ENCODE measurements around the gene ADSS2. TPM values are rescaled to one million over a fixed set of nuclear protein-coding genes. Genes with fewer than 3 reads are reported as not detected.

ADSS2 gene
- total and polyA plus RNA-seq, 2 experiments from 2014 or later, result 55.1 to 101 TPM

DNA sequence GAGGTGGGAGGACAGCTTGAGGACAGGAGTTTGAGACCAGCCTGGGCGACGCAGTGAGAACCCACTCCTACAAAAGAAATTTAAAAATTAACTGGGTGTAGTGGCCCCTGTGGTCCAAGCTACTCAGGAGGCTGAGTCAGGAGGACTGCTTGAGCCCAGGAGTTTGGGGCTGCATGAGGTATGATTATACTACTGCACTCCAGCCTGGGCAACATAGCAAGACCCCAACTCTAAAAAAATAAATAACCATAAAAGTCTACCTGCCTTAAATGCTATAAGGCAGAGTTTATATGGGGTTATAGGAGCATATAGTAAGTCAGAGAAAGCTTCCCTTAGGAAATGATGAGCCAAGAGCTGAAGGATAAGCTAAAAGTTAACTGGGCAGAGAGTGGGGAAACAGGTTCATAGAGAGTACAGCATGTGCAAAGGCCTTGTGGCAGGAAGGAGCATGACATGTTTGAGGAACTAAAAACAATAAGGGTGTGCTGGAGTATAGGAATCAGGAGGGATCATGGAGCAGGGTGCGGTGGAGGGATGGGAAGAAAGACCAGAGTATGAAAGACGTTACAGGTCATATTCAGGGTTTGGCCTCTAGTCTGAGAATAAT is 68.3 kb downstream of the ADSS2 start:
- no peaks in the 10 kb centered on the region for H3F3A ChIP-seq (replicated peaks; ENCODE audit: low read depth)
- no peaks in the 10 kb centered on the region for H3K4me1 ChIP-seq (ENCODE audit: insufficient read depth)
- H3K27ac ChIP-seq (ENCODE audit: low read depth), result no peak overlapping the region
- no peak overlapping the region for H3K4me3 ChIP-seq
- Mint-ChIP-seq H3K4me3 (no peak overlapping the region), H3K27me3 (ENCODE audit: insufficient read depth, low read depth, poor library complexity) (peaks cover 6% of the 10 kb centered on the region), H3K9me3 (no peaks in the 10 kb centered on the region), H3K36me3 (ENCODE audit: low read depth) (no peaks in the 10 kb centered on the region), H3K4me1 (no peaks in the 10 kb centered on the region; the same call in 2 of the 3 replicates), H3K27ac (no peak overlapping the region)
- ATAC-seq (no peak), DNase-seq (ENCODE audit: low spot score) (no peak)
- H2AFZ ChIP-seq, result no peak overlapping the region
- H3K27me3 ChIP-seq (ENCODE audit: insufficient read depth), result no peaks in the 10 kb centered on the region
- no peaks in the 10 kb centered on the region for H3K36me3 ChIP-seq (ENCODE audit: insufficient read depth)
- TF ChIP-seq, protein P1, sequence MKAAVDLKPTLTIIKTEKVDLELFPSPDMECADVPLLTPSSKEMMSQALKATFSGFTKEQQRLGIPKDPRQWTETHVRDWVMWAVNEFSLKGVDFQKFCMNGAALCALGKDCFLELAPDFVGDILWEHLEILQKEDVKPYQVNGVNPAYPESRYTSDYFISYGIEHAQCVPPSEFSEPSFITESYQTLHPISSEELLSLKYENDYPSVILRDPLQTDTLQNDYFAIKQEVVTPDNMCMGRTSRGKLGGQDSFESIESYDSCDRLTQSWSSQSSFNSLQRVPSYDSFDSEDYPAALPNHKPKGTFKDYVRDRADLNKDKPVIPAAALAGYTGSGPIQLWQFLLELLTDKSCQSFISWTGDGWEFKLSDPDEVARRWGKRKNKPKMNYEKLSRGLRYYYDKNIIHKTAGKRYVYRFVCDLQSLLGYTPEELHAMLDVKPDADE (IDR thresholded peaks at IDR 0.05), result no peak
- TF ChIP-seq, protein P2, sequence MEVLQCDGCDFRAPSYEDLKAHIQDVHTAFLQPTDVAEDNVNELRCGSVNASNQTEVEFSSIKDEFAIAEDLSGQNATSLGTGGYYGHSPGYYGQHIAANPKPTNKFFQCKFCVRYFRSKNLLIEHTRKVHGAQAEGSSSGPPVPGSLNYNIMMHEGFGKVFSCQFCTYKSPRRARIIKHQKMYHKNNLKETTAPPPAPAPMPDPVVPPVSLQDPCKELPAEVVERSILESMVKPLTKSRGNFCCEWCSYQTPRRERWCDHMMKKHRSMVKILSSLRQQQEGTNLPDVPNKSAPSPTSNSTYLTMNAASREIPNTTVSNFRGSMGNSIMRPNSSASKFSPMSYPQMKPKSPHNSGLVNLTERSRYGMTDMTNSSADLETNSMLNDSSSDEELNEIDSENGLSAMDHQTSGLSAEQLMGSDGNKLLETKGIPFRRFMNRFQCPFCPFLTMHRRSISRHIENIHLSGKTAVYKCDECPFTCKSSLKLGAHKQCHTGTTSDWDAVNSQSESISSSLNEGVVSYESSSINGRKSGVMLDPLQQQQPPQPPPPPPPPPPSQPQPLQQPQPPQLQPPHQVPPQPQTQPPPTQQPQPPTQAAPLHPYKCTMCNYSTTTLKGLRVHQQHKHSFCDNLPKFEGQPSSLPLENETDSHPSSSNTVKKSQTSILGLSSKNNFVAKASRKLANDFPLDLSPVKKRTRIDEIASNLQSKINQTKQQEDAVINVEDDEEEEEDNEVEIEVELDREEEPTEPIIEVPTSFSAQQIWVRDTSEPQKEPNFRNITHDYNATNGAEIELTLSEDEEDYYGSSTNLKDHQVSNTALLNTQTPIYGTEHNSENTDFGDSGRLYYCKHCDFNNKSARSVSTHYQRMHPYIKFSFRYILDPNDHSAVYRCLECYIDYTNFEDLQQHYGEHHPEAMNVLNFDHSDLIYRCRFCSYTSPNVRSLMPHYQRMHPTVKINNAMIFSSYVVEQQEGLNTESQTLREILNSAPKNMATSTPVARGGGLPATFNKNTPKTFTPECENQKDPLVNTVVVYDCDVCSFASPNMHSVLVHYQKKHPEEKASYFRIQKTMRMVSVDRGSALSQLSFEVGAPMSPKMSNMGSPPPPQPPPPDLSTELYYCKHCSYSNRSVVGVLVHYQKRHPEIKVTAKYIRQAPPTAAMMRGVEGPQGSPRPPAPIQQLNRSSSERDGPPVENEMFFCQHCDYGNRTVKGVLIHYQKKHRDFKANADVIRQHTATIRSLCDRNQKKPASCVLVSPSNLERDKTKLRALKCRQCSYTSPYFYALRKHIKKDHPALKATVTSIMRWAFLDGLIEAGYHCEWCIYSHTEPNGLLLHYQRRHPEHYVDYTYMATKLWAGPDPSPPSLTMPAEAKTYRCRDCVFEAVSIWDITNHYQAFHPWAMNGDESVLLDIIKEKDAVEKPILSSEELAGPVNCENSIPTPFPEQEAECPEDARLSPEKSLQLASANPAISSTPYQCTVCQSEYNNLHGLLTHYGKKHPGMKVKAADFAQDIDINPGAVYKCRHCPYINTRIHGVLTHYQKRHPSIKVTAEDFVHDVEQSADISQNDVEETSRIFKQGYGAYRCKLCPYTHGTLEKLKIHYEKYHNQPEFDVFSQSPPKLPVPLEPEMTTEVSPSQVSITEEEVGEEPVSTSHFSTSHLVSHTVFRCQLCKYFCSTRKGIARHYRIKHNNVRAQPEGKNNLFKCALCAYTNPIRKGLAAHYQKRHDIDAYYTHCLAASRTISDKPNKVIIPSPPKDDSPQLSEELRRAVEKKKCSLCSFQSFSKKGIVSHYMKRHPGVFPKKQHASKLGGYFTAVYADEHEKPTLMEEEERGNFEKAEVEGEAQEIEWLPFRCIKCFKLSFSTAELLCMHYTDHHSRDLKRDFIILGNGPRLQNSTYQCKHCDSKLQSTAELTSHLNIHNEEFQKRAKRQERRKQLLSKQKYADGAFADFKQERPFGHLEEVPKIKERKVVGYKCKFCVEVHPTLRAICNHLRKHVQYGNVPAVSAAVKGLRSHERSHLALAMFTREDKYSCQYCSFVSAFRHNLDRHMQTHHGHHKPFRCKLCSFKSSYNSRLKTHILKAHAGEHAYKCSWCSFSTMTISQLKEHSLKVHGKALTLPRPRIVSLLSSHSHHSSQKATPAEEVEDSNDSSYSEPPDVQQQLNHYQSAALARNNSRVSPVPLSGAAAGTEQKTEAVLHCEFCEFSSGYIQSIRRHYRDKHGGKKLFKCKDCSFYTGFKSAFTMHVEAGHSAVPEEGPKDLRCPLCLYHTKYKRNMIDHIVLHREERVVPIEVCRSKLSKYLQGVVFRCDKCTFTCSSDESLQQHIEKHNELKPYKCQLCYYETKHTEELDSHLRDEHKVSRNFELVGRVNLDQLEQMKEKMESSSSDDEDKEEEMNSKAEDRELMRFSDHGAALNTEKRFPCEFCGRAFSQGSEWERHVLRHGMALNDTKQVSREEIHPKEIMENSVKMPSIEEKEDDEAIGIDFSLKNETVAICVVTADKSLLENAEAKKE (CRISPR knock-in tag; IDR thresholded peaks at IDR 0.05), result no peak
- no peak for TF ChIP-seq ZNF331 (CRISPR knock-in tag; IDR thresholded peaks at IDR 0.05; ENCODE audit: low read depth)
- TF ChIP-seq JUNB (IDR thresholded peaks at IDR 0.05; ENCODE audit: unreplicated experiment), result no peak
- TF ChIP-seq STAT1 (IDR thresholded peaks at IDR 0.05; ENCODE audit: unreplicated experiment), result no peak
- TF ChIP-seq, protein P3, sequence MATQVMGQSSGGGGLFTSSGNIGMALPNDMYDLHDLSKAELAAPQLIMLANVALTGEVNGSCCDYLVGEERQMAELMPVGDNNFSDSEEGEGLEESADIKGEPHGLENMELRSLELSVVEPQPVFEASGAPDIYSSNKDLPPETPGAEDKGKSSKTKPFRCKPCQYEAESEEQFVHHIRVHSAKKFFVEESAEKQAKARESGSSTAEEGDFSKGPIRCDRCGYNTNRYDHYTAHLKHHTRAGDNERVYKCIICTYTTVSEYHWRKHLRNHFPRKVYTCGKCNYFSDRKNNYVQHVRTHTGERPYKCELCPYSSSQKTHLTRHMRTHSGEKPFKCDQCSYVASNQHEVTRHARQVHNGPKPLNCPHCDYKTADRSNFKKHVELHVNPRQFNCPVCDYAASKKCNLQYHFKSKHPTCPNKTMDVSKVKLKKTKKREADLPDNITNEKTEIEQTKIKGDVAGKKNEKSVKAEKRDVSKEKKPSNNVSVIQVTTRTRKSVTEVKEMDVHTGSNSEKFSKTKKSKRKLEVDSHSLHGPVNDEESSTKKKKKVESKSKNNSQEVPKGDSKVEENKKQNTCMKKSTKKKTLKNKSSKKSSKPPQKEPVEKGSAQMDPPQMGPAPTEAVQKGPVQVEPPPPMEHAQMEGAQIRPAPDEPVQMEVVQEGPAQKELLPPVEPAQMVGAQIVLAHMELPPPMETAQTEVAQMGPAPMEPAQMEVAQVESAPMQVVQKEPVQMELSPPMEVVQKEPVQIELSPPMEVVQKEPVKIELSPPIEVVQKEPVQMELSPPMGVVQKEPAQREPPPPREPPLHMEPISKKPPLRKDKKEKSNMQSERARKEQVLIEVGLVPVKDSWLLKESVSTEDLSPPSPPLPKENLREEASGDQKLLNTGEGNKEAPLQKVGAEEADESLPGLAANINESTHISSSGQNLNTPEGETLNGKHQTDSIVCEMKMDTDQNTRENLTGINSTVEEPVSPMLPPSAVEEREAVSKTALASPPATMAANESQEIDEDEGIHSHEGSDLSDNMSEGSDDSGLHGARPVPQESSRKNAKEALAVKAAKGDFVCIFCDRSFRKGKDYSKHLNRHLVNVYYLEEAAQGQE (IDR thresholded peaks at IDR 0.05; ENCODE audit: unreplicated experiment), result no peak
- TF ChIP-seq POLR2AphosphoS5 (IDR thresholded peaks at IDR 0.05; ENCODE audit: low read depth), result no peak
- no peak for TF ChIP-seq CREB1 (CRISPR knock-in tag; IDR thresholded peaks at IDR 0.05; ENCODE audit: low read depth)
- no peak for TF ChIP-seq ZNF114 (CRISPR knock-in tag; IDR thresholded peaks at IDR 0.05)
- TF ChIP-seq EZH2 (IDR thresholded peaks at IDR 0.05; ENCODE audit: low read depth, unreplicated experiment), result no peak
- TF ChIP-seq EZH2phosphoT487 (IDR thresholded peaks at IDR 0.05; ENCODE audit: unreplicated experiment), result no peak
- TF ChIP-seq, protein P4, sequence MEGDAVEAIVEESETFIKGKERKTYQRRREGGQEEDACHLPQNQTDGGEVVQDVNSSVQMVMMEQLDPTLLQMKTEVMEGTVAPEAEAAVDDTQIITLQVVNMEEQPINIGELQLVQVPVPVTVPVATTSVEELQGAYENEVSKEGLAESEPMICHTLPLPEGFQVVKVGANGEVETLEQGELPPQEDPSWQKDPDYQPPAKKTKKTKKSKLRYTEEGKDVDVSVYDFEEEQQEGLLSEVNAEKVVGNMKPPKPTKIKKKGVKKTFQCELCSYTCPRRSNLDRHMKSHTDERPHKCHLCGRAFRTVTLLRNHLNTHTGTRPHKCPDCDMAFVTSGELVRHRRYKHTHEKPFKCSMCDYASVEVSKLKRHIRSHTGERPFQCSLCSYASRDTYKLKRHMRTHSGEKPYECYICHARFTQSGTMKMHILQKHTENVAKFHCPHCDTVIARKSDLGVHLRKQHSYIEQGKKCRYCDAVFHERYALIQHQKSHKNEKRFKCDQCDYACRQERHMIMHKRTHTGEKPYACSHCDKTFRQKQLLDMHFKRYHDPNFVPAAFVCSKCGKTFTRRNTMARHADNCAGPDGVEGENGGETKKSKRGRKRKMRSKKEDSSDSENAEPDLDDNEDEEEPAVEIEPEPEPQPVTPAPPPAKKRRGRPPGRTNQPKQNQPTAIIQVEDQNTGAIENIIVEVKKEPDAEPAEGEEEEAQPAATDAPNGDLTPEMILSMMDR (conservative IDR thresholded peaks at IDR 0.05; ENCODE audit: low read depth in 2 of 2), result no peak; a peak in 1 of 4 replicates
- TF ChIP-seq NANOG (IDR thresholded peaks at IDR 0.05; ENCODE audit: borderline replicate concordance), result no peak
- H3K4me2 ChIP-seq, result no peak overlapping the region
- no peaks in the 10 kb centered on the region for H3K79me2 ChIP-seq (replicated peaks; ENCODE audit: insufficient read depth)
- H3K9me2 ChIP-seq (ENCODE audit: insufficient read depth), result no peaks in the 10 kb centered on the region
- no peaks in the 10 kb centered on the region for H4K20me1 ChIP-seq (replicated peaks; ENCODE audit: insufficient read depth)

Data from GM23338 (cell line).